ENCODE measurements around the gene OXA1L.

DNA sequence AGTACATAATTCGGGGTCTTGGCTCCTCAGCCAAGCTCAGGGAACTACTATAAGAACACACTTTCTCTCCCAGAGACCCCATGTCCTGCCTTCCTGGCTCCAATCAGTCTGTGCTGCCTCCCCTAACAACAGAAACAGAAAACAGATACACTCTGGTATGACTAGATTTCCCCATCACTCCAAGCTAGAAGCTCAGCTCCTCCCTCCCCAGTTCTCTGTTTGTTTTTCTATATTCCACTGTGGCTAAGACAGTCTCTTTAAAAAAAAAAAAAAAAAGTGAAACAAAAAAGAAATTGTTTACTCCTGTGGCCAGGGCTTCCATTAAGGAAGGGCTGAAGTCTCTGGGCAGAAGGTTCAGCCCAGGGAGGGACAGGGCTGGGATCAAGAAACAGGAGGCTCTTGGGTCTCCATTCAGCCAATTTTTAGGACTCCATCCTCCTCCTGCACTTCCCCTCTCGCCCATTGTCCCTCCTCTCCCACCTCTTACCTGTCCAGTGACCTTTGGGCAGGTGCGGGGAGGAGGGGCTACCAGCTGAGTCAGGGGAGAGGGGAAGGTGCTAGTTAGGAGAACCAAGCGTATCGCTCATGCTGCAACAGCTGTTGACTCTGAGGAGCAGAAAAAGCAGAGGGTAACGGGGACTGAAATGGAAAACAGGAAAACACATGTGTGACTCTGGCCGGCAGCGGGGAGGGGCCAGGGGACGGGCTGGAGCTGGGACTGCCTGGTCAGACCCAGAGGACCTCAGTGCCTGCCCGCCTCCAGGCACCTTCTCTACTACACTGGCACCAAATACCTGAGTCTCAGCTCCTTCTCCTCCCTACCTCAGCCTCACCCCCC, 52.9 kb downstream of the OXA1L start:
- no peak for TF ChIP-seq POLR2A (IDR thresholded peaks at IDR 0.05)
- TF ChIP-seq, protein P1, sequence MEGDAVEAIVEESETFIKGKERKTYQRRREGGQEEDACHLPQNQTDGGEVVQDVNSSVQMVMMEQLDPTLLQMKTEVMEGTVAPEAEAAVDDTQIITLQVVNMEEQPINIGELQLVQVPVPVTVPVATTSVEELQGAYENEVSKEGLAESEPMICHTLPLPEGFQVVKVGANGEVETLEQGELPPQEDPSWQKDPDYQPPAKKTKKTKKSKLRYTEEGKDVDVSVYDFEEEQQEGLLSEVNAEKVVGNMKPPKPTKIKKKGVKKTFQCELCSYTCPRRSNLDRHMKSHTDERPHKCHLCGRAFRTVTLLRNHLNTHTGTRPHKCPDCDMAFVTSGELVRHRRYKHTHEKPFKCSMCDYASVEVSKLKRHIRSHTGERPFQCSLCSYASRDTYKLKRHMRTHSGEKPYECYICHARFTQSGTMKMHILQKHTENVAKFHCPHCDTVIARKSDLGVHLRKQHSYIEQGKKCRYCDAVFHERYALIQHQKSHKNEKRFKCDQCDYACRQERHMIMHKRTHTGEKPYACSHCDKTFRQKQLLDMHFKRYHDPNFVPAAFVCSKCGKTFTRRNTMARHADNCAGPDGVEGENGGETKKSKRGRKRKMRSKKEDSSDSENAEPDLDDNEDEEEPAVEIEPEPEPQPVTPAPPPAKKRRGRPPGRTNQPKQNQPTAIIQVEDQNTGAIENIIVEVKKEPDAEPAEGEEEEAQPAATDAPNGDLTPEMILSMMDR (IDR thresholded peaks at IDR 0.05) = no peak
